Dendritic cell treated with granulocyte-macrophage colony-stimulating factor and Interleukin-4, amounts not matched to agents 40 ng/mL and 50 ng/mL, for 4 days (primary cell): ENCODE measurements around the gene TMEM59.
A peak's percentile ranks its signal among the peaks of the same experiment; 100 is the strongest.
"Not testable (repeated sequence)": the region's sequence is repeated elsewhere in the genome, so short reads cannot be mapped to it uniquely, and the experiment has no call there.

Experiments
- H3K27ac Mint-ChIP-seq: one replicate; pipeline ENCODE4 v1.8.0; 2022; ENCODE audit warnings: mild to moderate bottlenecking, mixed read lengths
- H3K27me3 Mint-ChIP-seq: one replicate; pipeline ENCODE4 v1.8.0; 2022; ENCODE audit warnings: mild to moderate bottlenecking, mixed read lengths
- H3K36me3 Mint-ChIP-seq: one replicate; pipeline ENCODE4 v1.8.0; 2022; ENCODE audit warnings: low read depth, mixed read lengths
- H3K4me1 Mint-ChIP-seq: one replicate; pipeline ENCODE4 v1.8.0; 2022; ENCODE audit warnings: low read depth, mixed read lengths
- H3K4me3 Mint-ChIP-seq: one replicate; pipeline ENCODE4 v1.8.0; 2022; ENCODE audit warnings: mild to moderate bottlenecking, moderate library complexity, mixed read lengths
- H3K9me3 Mint-ChIP-seq: one replicate; pipeline ENCODE4 v1.8.0; 2022; ENCODE audit warnings: mixed read lengths
- intact Hi-C: fragments of 100-400 bp; cut with micrococcal nuclease; formaldehyde crosslinking; loops from one replicate; pipeline ENCODE4 v1.15.0; 2022

TMEM59 gene

GRCh38 chr1:54001591-54001990, 51.4 kb downstream of the TMEM59 start:
- no peak overlapping the region for H3K4me3 Mint-ChIP-seq
- H3K27me3 Mint-ChIP-seq, result no peaks in the 10 kb centered on the region
- H3K4me1 Mint-ChIP-seq, result no peaks in the 10 kb centered on the region
- intact Hi-C loops, result no loop called here
- H3K36me3 Mint-ChIP-seq, result no peaks in the 10 kb centered on the region
- no peaks in the 10 kb centered on the region for H3K9me3 Mint-ChIP-seq
- H3K27ac Mint-ChIP-seq, result no peak overlapping the region

- Mint-ChIP-seq H3K9me3 (no peaks in the 10 kb centered on the region), H3K4me1 (no peaks in the 10 kb centered on the region), H3K27me3 (no peaks in the 10 kb centered on the region), H3K36me3 (no peaks in the 10 kb centered on the region), H3K27ac (no peak overlapping the region), H3K4me3 (no peak overlapping the region)
- intact Hi-C loops, result no loop called here
Measured at GRCh38 chr1:53999920-54000319, 53.1 kb downstream of the TMEM59 start.

- H3K27ac Mint-ChIP-seq, result no peak overlapping the region
- H3K9me3 Mint-ChIP-seq, result no peaks in the 10 kb centered on the region
- H3K36me3 Mint-ChIP-seq, result no peaks in the 10 kb centered on the region
- H3K27me3 Mint-ChIP-seq, result no peaks in the 10 kb centered on the region
- H3K4me1 Mint-ChIP-seq, result no peaks in the 10 kb centered on the region
- intact Hi-C loops, result no loop called here
- no peak overlapping the region for H3K4me3 Mint-ChIP-seq
Measured at GRCh38 chr1:53998223-53998622, 54.8 kb downstream of the TMEM59 start.

GRCh38 chr1:53995683-53996082, 57.3 kb downstream of the TMEM59 start:
- H3K4me1 Mint-ChIP-seq, result no peaks in the 10 kb centered on the region
- no peaks in the 10 kb centered on the region for H3K9me3 Mint-ChIP-seq
- H3K36me3 Mint-ChIP-seq, result no peaks in the 10 kb centered on the region
- intact Hi-C loops, result no loop called here
- H3K27ac Mint-ChIP-seq, result no peak overlapping the region
- no peak overlapping the region for H3K4me3 Mint-ChIP-seq
- H3K27me3 Mint-ChIP-seq, result no peaks in the 10 kb centered on the region

DNA sequence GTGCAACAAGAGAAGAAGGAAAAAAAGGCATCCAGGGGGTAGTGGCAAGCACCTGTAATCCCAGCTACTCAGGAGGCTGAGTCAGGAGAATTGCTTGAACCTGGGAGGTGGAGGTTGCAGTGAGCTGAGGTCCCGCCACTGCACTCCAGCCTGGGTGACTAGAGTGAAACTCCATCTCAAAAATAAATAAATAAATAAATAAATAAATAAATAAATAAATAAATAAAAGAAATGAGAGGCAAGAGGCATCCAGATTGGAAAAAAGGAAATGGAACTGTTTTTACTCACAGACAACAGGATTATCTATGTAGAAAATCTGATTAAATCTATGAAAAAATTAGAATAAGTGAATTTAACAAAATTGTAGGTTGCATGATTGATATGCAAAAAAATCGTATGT, 58.5 kb downstream of the TMEM59 start:
- intact Hi-C loops, H3K27ac Mint-ChIP-seq, H3K36me3 Mint-ChIP-seq, H3K4me1 Mint-ChIP-seq, H3K9me3 Mint-ChIP-seq, H3K4me3 Mint-ChIP-seq, H3K27me3 Mint-ChIP-seq: not testable (repeated sequence)

- Mint-ChIP-seq H3K4me1 (no peaks in the 10 kb centered on the region), H3K36me3 (no peaks in the 10 kb centered on the region), H3K4me3 (no peak overlapping the region), H3K27ac (no peak overlapping the region), H3K9me3 (no peaks in the 10 kb centered on the region), H3K27me3 (no peaks in the 10 kb centered on the region)
- intact Hi-C loops, result no loop called here
Measured at GRCh38 chr1:53992085-53992874, 60.7 kb downstream of the TMEM59 start.

DNA sequence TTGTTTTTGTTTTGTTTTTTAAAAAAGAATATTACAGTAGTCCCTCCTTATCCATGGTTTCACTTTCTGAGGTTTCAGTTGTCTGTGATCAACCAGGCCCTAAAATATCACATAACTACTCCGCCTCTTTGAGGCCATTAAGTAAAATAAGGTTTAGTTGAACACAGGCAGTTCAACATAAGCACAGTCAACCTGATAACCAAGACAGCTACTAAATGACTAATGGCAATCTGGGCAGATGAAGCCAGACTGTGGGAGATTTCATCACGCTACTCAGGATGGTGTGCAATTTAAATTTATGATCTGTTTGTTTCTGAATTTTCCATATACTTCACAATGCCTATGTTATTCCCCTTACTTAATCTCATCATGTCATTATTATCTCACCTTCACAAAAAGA, 65.1 kb downstream of the TMEM59 start:
- H3K4me3 Mint-ChIP-seq, result no peak overlapping the region
- intact Hi-C loops, result no loop called here
- H3K27me3 Mint-ChIP-seq, result no peaks in the 10 kb centered on the region
- no peak overlapping the region for H3K27ac Mint-ChIP-seq
- no peaks in the 10 kb centered on the region for H3K9me3 Mint-ChIP-seq
- peaks cover 4% of the 10 kb centered on the region for H3K4me1 Mint-ChIP-seq
- no peaks in the 10 kb centered on the region for H3K36me3 Mint-ChIP-seq

DNA sequence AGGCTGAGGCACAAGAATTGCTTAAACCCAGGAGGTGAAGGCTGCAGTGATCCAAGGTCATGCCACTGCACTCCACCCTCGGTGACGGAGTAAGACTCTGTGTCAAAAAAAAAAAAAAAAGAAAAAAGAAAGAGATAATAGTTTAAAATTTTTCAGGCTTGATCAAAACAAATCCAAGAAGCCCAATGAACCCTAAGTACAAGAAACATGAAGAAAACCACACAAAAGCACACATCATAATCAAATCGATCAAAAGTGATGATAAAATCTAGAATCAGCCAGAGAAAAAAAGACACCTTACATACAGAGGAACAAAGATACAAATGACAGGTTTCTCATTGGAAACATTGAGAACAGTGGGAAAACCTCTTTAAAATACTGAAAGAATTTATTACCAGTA, 66.5 kb downstream of the TMEM59 start:
- Mint-ChIP-seq H3K27ac (no peak overlapping the region), H3K36me3 (no peaks in the 10 kb centered on the region)
- intact Hi-C loops, result no loop called here

DNA sequence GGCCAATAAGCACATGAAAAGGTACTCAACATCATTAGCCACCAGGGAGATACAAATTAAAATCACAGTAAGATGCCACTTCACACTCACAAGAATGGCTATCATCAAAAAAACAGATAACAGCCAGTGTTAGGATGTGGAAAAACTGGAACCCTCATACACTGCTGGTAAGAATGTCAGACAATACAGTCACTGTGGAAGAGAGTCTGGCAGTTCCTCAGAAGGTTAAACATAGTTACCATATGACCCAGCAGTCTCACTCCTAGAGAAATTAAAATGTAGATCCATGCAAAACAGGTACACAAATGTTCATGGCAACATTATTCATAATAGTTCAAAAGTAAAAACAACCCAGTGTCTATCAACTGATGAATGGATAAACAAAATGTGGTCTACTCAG, 68.3 kb downstream of the TMEM59 start:
- Mint-ChIP-seq H3K36me3 (no peaks in the 10 kb centered on the region), H3K4me3 (no peak overlapping the region), H3K4me1 (peaks cover 27% of the 10 kb centered on the region), H3K27me3 (no peaks in the 10 kb centered on the region), H3K9me3 (no peaks in the 10 kb centered on the region), H3K27ac (no peak overlapping the region)
- intact Hi-C loops, result no loop called here

More for the DNA sequence above, 66.5 kb downstream of the TMEM59 start:
- peaks cover 18% of the 10 kb centered on the region for H3K4me1 Mint-ChIP-seq
- no peaks in the 10 kb centered on the region for H3K9me3 Mint-ChIP-seq
- H3K4me3 Mint-ChIP-seq, result no peak overlapping the region
- H3K27me3 Mint-ChIP-seq, result no peaks in the 10 kb centered on the region

DNA sequence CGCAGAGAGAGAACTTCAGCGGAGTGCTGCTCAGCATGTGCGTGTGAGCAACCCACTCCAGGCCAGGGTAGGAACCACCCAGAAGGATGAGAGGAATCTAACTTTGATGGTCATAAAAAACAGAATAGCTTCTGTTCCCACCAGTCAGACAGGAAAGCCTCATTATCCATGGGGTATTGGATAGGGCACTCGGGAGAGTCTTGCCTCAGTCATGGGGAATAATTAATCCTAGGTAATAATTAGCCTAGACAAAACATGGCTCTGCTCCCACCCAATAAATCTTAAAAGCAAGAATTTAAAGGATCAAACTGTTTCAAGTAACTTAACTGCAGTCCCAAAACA, 70.3 kb downstream of the TMEM59 start:
- Mint-ChIP-seq H3K27ac (peak overlapping the region; percentile 79), H3K36me3 (no peaks in the 10 kb centered on the region), H3K9me3 (no peaks in the 10 kb centered on the region), H3K4me3 (peak overlapping the region; percentile 47), H3K4me1 (peaks cover 42% of the 10 kb centered on the region), H3K27me3 (no peaks in the 10 kb centered on the region)
- intact Hi-C loops, result no loop called here

DNA sequence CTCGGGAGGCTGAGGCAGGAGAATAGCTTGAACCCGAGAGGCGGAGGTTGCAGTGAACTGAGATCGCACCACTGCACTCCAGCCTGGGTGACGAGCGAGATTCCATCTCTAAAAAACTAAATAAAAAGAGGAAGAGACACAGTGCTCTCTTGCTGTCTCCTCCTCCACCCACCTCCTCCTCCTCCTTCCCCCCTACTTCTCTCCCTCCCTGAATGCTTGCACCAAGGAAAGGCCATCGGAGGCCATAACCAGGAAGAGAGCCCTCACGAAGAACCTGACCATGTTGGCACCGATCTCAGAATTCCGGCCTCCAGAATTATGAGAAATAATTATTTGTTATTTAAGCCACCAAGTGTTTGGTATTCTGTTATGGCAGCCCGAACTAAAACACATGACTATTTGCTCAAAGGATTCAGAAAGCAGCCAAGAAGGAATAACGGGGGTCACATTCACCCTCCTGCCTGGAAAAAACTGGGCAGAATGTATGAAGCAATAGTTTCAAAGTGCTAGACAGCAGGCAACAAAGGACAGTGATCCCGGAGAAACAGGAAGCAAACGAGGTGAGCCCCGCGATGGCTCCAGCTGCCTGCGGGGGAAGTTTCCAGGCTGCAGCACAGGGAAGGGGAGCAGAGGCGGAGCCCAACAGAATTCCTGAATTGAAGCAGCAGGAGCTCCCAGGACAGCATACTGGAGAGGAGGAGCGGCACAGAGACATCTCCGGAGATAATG, 70.8 kb downstream of the TMEM59 start:
- Mint-ChIP-seq H3K9me3 (no peaks in the 10 kb centered on the region), H3K4me1 (peaks cover 42% of the 10 kb centered on the region), H3K4me3 (peak overlapping the region; percentile 47), H3K36me3 (no peaks in the 10 kb centered on the region), H3K27ac (peak overlapping the region; percentile 79), H3K27me3 (no peaks in the 10 kb centered on the region)
- intact Hi-C loops, result no loop called here

DNA sequence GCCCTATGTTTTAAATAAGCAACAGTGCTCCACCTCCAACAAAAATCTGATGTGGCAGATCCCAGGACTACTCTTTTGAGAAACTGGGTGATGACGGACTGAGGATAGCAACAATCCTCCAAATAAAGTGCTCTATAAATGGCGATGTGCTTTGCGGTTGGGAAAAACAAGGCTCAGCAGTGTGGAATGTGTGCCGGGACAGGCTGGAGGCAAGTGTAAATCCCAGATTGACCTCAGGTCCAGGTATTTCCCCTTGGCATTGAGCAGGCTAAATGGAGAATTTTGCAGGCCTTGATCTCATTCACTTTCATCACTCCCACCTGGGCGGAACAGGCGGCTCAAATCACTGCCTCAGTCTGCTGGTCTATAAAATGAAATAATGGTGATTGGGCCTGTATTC, 71.8 kb downstream of the TMEM59 start:
- intact Hi-C loops, result no loop called here
- Mint-ChIP-seq H3K27ac (peak overlapping the region; percentile 79), H3K27me3 (no peaks in the 10 kb centered on the region), H3K36me3 (no peaks in the 10 kb centered on the region), H3K9me3 (no peaks in the 10 kb centered on the region), H3K4me3 (no peak overlapping the region), H3K4me1 (peaks cover 48% of the 10 kb centered on the region)

DNA sequence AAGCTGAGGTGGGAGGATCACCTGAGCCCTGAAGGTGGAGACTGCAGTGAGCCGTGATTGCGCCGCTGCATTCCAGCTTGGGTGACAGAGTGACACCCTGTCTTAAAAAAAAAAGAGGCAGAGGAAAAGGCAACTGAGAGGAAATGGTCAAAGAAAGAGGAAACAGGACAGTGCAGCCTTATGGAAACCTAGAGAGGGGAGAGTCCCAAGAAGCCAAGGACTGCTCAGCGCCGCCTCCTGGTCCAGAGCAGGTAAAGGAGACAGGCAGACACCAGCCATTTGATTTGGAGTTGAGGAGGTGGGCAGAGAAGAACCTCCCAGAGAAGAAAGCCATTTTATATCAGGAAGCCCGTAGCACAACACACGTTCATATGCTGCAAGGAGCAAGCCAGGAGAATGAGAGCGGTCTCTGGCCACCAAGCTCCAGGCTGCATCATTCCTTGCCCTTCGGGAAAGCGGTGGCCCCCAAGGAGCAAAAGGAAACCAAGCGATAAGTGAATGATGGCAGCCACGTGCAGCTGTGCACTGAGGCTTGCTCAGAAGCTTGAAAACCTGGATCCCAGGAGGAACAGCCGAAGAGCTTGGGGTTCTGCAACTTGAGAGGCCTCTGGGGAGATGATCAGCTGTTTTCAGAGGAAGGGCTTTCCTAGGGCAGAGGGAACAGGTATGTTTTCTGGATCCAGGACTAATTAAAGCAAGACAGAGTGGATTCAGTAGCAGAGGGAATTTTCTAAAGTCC, 73.1 kb downstream of the TMEM59 start:
- no peak overlapping the region for H3K4me3 Mint-ChIP-seq
- H3K9me3 Mint-ChIP-seq, result no peaks in the 10 kb centered on the region
- no peak overlapping the region for H3K27ac Mint-ChIP-seq
- no peaks in the 10 kb centered on the region for H3K27me3 Mint-ChIP-seq
- H3K4me1 Mint-ChIP-seq, result peaks cover 48% of the 10 kb centered on the region
- intact Hi-C loops, result no loop called here
- no peaks in the 10 kb centered on the region for H3K36me3 Mint-ChIP-seq
